ENCODE results near the gene IGFN1. TPM values are rescaled to one million over a fixed set of nuclear protein-coding genes. Genes with fewer than 3 reads are reported as not detected.
"Not testable (repeated sequence)": the region's sequence is repeated elsewhere in the genome, so short reads cannot be mapped to it uniquely, and the experiment has no call there.

Gene IGFN1
- total RNA-seq, 1 donor from 2014 or later, result not detected

GRCh38 chr1:201163036-201163435 lies 27.6 kb upstream of the IGFN1 start:
- not testable (repeated sequence) for DNase-seq (ENCODE audit: low read depth in 2 of 2)

- DNase-seq (ENCODE audit: low read depth in 2 of 2), result no peak
Measured at GRCh38 chr1:201163707-201164106, 26.9 kb upstream of the IGFN1 start.

- no peak for DNase-seq (ENCODE audit: low read depth in 2 of 2)
Measured at GRCh38 chr1:201164645-201165044, 26.0 kb upstream of the IGFN1 start.

- no peak for DNase-seq (ENCODE audit: low read depth in 2 of 2)
Measured at GRCh38 chr1:201167041-201167991, 23.3 kb upstream of the IGFN1 start.

- DNase-seq (ENCODE audit: low read depth in 2 of 2), result no peak
Measured at GRCh38 chr1:201169203-201169602, 21.4 kb upstream of the IGFN1 start.

- no peak for DNase-seq (ENCODE audit: low read depth in 2 of 2)
Measured at GRCh38 chr1:201169971-201170532, 20.6 kb upstream of the IGFN1 start.

DNA sequence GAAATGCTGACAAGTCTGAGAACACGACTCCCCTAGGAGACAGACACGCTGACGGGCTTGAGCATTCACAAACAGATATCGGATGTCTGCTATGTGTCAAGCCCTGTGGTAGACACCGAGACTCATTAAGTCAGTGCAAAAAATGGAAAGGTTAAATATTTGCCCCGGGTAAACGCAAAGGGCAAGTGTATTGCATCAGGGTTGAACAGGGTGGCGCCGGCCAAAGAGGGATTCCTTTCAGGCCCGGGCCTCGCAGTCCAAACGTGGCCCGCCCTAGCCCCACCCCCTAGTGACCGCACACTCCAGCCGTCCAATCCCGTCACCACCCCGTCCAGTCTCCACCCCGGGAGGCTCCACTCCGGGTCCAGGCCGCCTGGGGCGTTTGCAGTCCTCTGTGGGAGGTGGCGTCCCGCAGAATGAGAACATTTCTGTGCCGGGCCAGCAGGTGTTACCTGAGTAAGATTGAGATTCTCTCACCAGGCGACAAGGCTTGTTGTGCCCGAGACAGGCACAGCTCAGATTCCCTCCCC lies 20.0 kb upstream of the IGFN1 start:
- DNase-seq (ENCODE audit: low read depth in 2 of 2), result peak; percentile 52 to 85

- peak in 1 of 2 donors; percentile 29 for DNase-seq (ENCODE audit: low read depth in 2 of 2)
Measured at GRCh38 chr1:201171063-201172036, 19.3 kb upstream of the IGFN1 start.

- DNase-seq (ENCODE audit: low read depth in 2 of 2), result no peak
Measured at GRCh38 chr1:201172326-201172725, 18.3 kb upstream of the IGFN1 start.

- DNase-seq (ENCODE audit: low read depth in 2 of 2), result no peak
Measured at GRCh38 chr1:201172999-201173610, 17.5 kb upstream of the IGFN1 start.

DNA sequence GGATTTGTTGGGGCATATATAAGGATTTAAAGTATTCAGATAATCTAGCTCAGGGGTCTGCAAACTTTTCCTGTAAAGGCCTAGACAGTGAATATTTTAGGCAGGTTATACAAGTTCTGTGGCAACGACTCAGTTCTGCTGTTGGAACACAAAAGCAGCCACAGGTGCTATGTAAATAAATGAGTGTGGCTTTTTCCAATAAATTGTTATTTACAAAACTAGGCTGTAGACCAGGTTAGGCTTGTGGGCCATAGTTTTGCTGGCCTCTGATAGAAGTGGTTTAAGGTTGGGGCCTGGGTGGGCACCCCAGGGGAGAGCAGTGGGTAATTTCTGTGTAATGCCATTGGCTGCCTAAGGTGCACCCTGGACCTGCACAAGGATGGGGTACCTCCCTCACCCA lies 16.9 kb upstream of the IGFN1 start:
- no peak for DNase-seq (ENCODE audit: low read depth in 2 of 2)

DNA sequence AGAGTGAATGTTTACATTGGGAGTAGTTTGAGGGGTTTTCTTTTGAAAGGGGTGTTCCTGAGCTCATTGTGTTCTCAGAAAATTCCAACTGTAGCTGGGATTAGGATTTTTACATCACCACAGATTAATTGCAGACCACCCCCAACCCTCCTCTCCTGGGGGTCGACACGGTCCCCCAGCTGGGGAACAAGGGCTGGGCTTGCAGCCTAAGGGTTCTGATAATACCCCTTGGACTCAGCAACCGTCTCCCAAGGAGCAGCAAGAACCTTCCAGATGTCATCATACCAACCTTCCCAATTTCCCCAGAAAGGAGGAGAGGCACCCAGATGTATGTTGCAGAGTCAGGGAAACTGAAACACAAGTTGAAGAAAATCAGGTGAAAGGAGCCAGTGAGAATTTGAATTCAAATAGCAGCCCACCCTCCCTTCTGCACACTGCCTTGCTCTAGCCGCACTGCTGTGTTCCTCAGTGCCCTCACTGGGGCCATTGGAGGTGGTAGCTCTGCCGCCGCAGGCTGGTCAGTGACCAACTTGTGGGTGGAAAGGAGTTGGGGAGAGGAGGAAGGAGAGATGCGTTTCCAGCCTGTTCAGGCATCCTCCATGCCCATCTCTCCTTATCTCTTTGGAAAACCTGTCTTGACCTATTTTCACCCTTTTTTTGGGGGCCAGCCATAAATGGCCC lies 14.7 kb upstream of the IGFN1 start:
- DNase-seq (ENCODE audit: low read depth in 2 of 2), result no peak

DNA sequence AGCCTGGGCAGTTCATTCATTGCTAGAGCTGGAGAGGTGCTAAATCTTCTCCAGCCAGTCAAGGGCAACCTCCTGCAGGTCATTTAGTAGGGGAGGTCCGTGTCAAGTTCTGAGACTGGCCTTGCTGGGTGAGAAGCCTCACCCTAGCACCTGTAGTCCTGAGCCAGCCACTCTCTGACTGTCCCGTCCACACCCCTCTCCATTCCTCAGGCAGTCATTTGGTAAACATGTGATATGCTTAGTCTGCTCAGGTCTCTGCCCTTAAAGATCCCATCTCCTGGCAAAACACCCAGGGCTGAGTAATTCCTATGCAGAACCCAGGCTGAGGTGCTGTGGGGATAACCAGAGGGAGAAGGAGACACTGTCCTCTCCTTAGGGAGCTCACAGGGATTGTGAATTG lies 13.7 kb upstream of the IGFN1 start:
- no peak for DNase-seq (ENCODE audit: low read depth in 2 of 2)

GRCh38 chr1:201178718-201179117 lies 11.9 kb upstream of the IGFN1 start:
- DNase-seq (ENCODE audit: low read depth in 2 of 2), result no peak

DNA sequence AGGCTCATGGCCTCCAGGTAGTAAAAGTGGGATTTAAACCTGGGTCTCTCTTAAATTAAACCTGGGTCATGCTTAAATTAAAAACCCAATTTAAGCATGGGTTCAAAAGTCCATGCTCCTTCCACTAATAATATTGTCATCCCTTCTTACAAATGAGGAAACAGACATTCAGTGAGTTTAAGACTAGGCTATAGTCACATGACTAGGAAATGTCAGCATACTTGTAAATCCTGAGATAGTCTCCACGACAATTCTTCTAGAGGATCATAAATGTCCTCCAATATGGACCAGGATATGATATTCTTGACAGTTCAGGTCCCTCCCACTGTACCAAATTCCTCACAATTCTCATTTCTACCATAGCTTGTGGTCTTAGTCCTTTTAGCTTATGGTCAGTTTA lies 10.5 kb upstream of the IGFN1 start:
- no peak for DNase-seq (ENCODE audit: low read depth in 2 of 2)

- DNase-seq (ENCODE audit: low read depth in 2 of 2), result no peak
Measured at GRCh38 chr1:201180901-201181300, 9.7 kb upstream of the IGFN1 start.

DNA sequence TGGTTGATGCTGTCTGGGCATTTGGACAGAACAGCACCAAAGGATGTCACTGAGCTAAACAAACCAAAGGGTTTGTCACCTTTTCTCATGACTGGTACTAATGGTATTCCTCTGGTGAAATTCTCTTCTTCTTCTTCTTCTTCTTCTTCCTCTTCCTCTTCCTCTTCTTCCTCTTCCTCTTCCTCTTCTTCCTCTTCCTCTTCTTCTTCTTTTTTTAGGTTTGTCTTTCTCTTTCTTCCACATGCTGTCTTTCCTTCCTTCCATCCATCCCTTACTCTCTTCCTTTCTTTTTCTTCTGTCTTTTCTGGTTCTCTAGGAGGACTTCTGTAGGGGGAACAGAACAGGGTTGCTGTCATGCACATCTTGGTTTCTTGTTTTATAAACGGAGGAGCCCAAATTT lies 9.3 kb upstream of the IGFN1 start:
- DNase-seq (ENCODE audit: low read depth in 2 of 2), result no peak

DNA sequence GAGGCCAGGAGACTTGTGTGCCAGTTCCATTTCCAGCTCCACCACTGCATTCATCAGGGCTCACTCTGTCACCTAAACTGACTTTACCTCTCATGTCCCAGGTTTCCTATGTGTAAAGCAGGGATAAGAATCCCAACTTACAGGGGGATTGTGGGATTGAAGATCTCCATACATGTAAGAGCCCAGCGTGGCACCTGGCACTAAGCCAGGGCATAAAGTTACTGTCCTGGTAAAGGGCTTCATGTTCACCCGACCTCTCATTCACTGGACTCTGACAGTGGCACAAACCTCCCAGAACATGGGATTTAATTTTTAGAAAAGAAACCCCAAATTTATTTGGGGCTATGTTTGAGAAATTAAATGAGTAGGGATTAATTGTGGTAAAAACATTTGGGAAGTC lies 8.9 kb upstream of the IGFN1 start:
- no peak for DNase-seq (ENCODE audit: low read depth in 2 of 2)

DNA sequence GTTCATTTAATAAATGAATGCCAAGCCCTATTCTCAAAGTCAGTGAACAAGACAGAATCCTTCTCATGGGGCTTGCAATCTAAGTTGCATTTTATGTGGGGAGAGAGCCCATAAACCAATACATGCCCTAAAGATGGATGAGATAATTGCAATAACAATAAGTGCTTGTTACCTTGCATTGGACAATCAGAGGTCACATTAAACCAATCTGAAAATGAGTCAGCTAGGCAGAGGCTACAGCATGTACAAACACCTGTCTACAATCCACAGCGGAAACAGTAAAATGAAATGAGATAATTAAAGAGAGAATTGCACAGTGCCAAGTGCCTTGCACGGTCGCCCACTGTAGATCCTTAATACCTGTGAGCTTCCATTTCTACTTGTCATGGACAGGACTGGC lies 7.4 kb upstream of the IGFN1 start:
- no peak for DNase-seq (ENCODE audit: low read depth in 2 of 2)

- DNase-seq (ENCODE audit: low read depth in 2 of 2), result no peak
Measured at GRCh38 chr1:201183753-201184152, 6.9 kb upstream of the IGFN1 start.
